OCI-LY1 (cell line): ENCODE data around the gene GALNTL6.

Experiments
- EZH2 ChIP-seq: fragments of 200-600 bp; sonication (generic), shearing (Covaris generic); IDR thresholded peaks from 2 replicates; pipeline ENCODE4 v1.8.0; 2017; ENCODE audit warnings: borderline replicate concordance, mixed run types, mild to moderate bottlenecking, antibody characterized with exemption, low read length, moderate library complexity, mixed read lengths
- TF ChIP-seq, protein P1 (sequence below): fragments of 200-600 bp; sonication (generic), shearing (Covaris generic); IDR thresholded peaks from 2 replicates; pipeline ENCODE4 v1.5.1; 2017; ENCODE audit warnings: mild to moderate bottlenecking, antibody characterized with exemption, low read length, moderate library complexity, mixed read lengths

DNA sequence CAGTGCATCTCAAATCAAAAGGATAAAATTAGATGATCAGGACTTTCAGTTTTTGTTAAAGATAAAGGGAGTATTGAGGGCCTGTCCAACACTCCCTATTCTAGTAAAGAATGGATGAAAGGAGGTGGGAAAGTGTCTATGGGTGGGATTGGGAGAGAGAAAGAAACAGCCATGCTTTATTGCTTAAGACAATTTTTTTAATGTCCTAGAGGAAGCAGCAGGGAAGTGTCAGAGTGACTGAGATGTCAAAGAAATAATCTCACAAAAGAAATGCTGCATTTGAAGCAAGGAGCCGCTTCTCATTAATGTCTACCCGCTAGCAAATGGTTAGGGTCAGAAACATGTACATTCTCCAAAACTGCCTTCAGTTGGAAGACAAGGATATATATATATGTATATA is 1238.0 kb downstream of the GALNTL6 start:
- TF ChIP-seq, protein P1, sequence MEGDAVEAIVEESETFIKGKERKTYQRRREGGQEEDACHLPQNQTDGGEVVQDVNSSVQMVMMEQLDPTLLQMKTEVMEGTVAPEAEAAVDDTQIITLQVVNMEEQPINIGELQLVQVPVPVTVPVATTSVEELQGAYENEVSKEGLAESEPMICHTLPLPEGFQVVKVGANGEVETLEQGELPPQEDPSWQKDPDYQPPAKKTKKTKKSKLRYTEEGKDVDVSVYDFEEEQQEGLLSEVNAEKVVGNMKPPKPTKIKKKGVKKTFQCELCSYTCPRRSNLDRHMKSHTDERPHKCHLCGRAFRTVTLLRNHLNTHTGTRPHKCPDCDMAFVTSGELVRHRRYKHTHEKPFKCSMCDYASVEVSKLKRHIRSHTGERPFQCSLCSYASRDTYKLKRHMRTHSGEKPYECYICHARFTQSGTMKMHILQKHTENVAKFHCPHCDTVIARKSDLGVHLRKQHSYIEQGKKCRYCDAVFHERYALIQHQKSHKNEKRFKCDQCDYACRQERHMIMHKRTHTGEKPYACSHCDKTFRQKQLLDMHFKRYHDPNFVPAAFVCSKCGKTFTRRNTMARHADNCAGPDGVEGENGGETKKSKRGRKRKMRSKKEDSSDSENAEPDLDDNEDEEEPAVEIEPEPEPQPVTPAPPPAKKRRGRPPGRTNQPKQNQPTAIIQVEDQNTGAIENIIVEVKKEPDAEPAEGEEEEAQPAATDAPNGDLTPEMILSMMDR: no peak
- no peak for TF ChIP-seq EZH2
